Urinary bladder (tissue), 4 donors: Measurements from ENCODE around the gene PTP4A1. TPM values are rescaled to one million over a fixed set of nuclear protein-coding genes. Genes with fewer than 3 reads are reported as not detected.

ENCODE experiments used
- DNase-seq: peaks from one replicate; pipeline ENCODE4 v3.0.0-alpha.2; 2015; ENCODE audit errors: extremely low spot score
- H3K27ac ChIP-seq: one replicate; pipeline ENCODE4 v1.5.1; 2013; ENCODE audit warnings: low read depth, mild to moderate bottlenecking, moderate library complexity
- H3K36me3 ChIP-seq: one replicate; pipeline ENCODE4 v1.6.1; 2013; ENCODE audit warnings: mild to moderate bottlenecking, moderate library complexity; ENCODE audit not compliant: insufficient read depth
- H3K4me1 ChIP-seq: one replicate; pipeline ENCODE4 v1.6.1; 2013; ENCODE audit warnings: mild to moderate bottlenecking, moderate library complexity; ENCODE audit not compliant: insufficient read depth
- H3K4me3 ChIP-seq: one replicate; pipeline ENCODE4 v1.5.1; 2013; ENCODE audit warnings: low read depth, low read length
- WGBS: extraction: QIAGEN DNeasy Blood & Tissue Kit; methylation state at CpG from one replicate; pipeline ENCODE4 v1.1.7; 2013; 5-methylcytosine and 5-hydroxymethylcytosine counted together
- polyA plus RNA-seq: library from polyadenylated mRNA; stranded (reverse); fragments of 200-250 nt; gene quantifications from one replicate; pipeline ENCODE4 v1.2.3, GENCODE V29; 2013
- total RNA-seq: library from RNA; depleted of rRNA; stranded (reverse); fragments of >200 nt; gene quantifications from one replicate; pipeline ENCODE4 v1.2.3, GENCODE V29; 2014
- donor health status: healthy with polysubstance abuse.
- donor health status: healthy.

PTP4A1 gene
- total and polyA plus RNA-seq, 2 donors = 19.1 to 63.4 TPM

- no peaks in the 10 kb centered on the region for H3K36me3 ChIP-seq
- H3K4me1 ChIP-seq = no peaks in the 10 kb centered on the region
- 91% methylated on average over 1 of the region's 1 CpG for WGBS
- DNase-seq = no peak
- no peak overlapping the region for H3K27ac ChIP-seq
- H3K4me3 ChIP-seq = no peak overlapping the region
Observed at GRCh38 chr6:63538550-63538949, 33.7 kb upstream of the PTP4A1 start.

GRCh38 chr6:63543001-63543400 lies 29.3 kb upstream of the PTP4A1 start:
- Histone ChIP-seq H3K27ac (no peak overlapping the region), H3K4me1 (no peaks in the 10 kb centered on the region), H3K4me3 (no peak overlapping the region), H3K36me3 (no peaks in the 10 kb centered on the region)
- WGBS = 68% methylated on average over 1 of the region's 1 CpG
- DNase-seq = no peak

GRCh38 chr6:63543982-63544381 lies 28.3 kb upstream of the PTP4A1 start:
- WGBS = 52% methylated on average over 3 of the region's 3 CpGs

GRCh38 chr6:63546236-63546635 lies 26.0 kb upstream of the PTP4A1 start:
- WGBS = 93% methylated on average over 6 of the region's 6 CpGs
- H3K4me1 ChIP-seq = no peaks in the 10 kb centered on the region

More at GRCh38 chr6:63543982-63544381, 28.3 kb upstream of the PTP4A1 start:
- Histone ChIP-seq H3K4me1 (no peaks in the 10 kb centered on the region), H3K27ac (no peak overlapping the region), H3K4me3 (no peak overlapping the region), H3K36me3 (no peaks in the 10 kb centered on the region)
- DNase-seq = no peak

GRCh38 chr6:63546697-63547096 lies 25.6 kb upstream of the PTP4A1 start:
- H3K27ac ChIP-seq = no peak overlapping the region
- no peaks in the 10 kb centered on the region for H3K36me3 ChIP-seq
- no peaks in the 10 kb centered on the region for H3K4me1 ChIP-seq
- DNase-seq = no peak
- H3K4me3 ChIP-seq = no peak overlapping the region
- 94% methylated on average over 1 of the region's 1 CpG for WGBS

More at GRCh38 chr6:63546236-63546635, 26.0 kb upstream of the PTP4A1 start:
- no peaks in the 10 kb centered on the region for H3K36me3 ChIP-seq
- no peak for DNase-seq
- no peak overlapping the region for H3K4me3 ChIP-seq
- H3K27ac ChIP-seq = no peak overlapping the region

GRCh38 chr6:63549076-63549475 lies 23.2 kb upstream of the PTP4A1 start:
- no peaks in the 10 kb centered on the region for H3K36me3 ChIP-seq
- no peak overlapping the region for H3K4me3 ChIP-seq
- WGBS = 81% methylated on average over 5 of the region's 5 CpGs
- H3K27ac ChIP-seq = no peak overlapping the region
- no peaks in the 10 kb centered on the region for H3K4me1 ChIP-seq
- no peak for DNase-seq

- Histone ChIP-seq H3K4me1 (no peaks in the 10 kb centered on the region), H3K36me3 (no peaks in the 10 kb centered on the region), H3K4me3 (no peak overlapping the region), H3K27ac (no peak overlapping the region)
- DNase-seq = no peak
- 88% methylated on average over 3 of the region's 3 CpGs for WGBS
Observed at GRCh38 chr6:63553208-63553607, 19.1 kb upstream of the PTP4A1 start.

- Histone ChIP-seq H3K4me1 (no peaks in the 10 kb centered on the region), H3K27ac (no peak overlapping the region), H3K36me3 (no peaks in the 10 kb centered on the region), H3K4me3 (no peak overlapping the region)
- DNase-seq = no peak
- 91% methylated on average over 1 of the region's 1 CpG for WGBS
Observed at GRCh38 chr6:63553900-63554299, 18.4 kb upstream of the PTP4A1 start.

- H3K27ac ChIP-seq = no peak overlapping the region
- 87% methylated on average over 1 of the region's 1 CpG for whole genome bisulfite sequencing
- DNase-seq = no peak
- H3K4me1 ChIP-seq = no peaks in the 10 kb centered on the region
- H3K4me3 ChIP-seq = no peak overlapping the region
- H3K36me3 ChIP-seq = no peaks in the 10 kb centered on the region
Observed at GRCh38 chr6:63554782-63555181, 17.5 kb upstream of the PTP4A1 start.

- 86% methylated on average over 4 of the region's 4 CpGs for WGBS
- DNase-seq = no peak
- Histone ChIP-seq H3K36me3 (no peaks in the 10 kb centered on the region), H3K4me1 (no peaks in the 10 kb centered on the region), H3K4me3 (no peak overlapping the region), H3K27ac (no peak overlapping the region)
Observed at GRCh38 chr6:63556369-63556768, 15.9 kb upstream of the PTP4A1 start.

GRCh38 chr6:63558278-63558677 lies 14.0 kb upstream of the PTP4A1 start:
- no peaks in the 10 kb centered on the region for H3K4me1 ChIP-seq
- no peaks in the 10 kb centered on the region for H3K36me3 ChIP-seq
- no peak overlapping the region for H3K27ac ChIP-seq
- DNase-seq = no peak
- no peak overlapping the region for H3K4me3 ChIP-seq

- DNase-seq = no peak
- no peak overlapping the region for H3K27ac ChIP-seq
- whole genome bisulfite sequencing = 42% methylated on average over 1 of the region's 1 CpG
Observed at GRCh38 chr6:63560801-63561287, 11.4 kb upstream of the PTP4A1 start.

GRCh38 chr6:63561288-63561687 lies 11.0 kb upstream of the PTP4A1 start:
- Histone ChIP-seq H3K27ac (no peak overlapping the region), H3K4me1 (no peaks in the 10 kb centered on the region), H3K4me3 (no peak overlapping the region), H3K36me3 (no peaks in the 10 kb centered on the region)
- WGBS = 45% methylated on average over 2 of the region's 2 CpGs
- DNase-seq = no peak

More at GRCh38 chr6:63560801-63561287, 11.4 kb upstream of the PTP4A1 start:
- no peak overlapping the region for H3K4me3 ChIP-seq
- H3K36me3 ChIP-seq = no peaks in the 10 kb centered on the region
- H3K4me1 ChIP-seq = no peaks in the 10 kb centered on the region

- Histone ChIP-seq H3K36me3 (no peaks in the 10 kb centered on the region), H3K4me1 (no peaks in the 10 kb centered on the region), H3K27ac (no peak overlapping the region), H3K4me3 (no peak overlapping the region)
- WGBS = 88% methylated on average over 1 of the region's 1 CpG
- DNase-seq = no peak
Observed at GRCh38 chr6:63563235-63563634, 9.0 kb upstream of the PTP4A1 start.
